RWPE2 (cell line): Measurements from ENCODE around the gene ZC3H4.
A peak's percentile ranks its signal among the peaks of the same experiment; 100 is the strongest.

Experiments used
- ATAC-seq: fragments of 200-7000 bp; cut with Tn5 transposase; 3 replicates; pipeline ENCODE4 v1.9.1; 2021; ENCODE audit warnings: low read depth
- DNase-seq: peaks from one replicate; pipeline ENCODE4 v3.0.0-alpha.2; 2020; ENCODE audit warnings: low spot score
- H3K27ac ChIP-seq: fragments of 450-650 bp; 2 replicates; pipeline ENCODE4 v1.5.1; 2017; ENCODE audit warnings: mild to moderate bottlenecking; ENCODE audit not compliant: poor library complexity, severe bottlenecking
- H3K27me3 ChIP-seq: fragments of 250-450 bp; sonication (Bioruptor Pico); 2 replicates; pipeline ENCODE4 v1.5.1; 2021; ENCODE audit warnings: mild to moderate bottlenecking, moderate library complexity; ENCODE audit not compliant: insufficient read depth, poor library complexity, severe bottlenecking
- H3K36me3 ChIP-seq: fragments of 250-450 bp; sonication (Bioruptor Pico); 2 replicates; pipeline ENCODE4 v1.5.1; 2020; ENCODE audit warnings: low read depth, mild to moderate bottlenecking, moderate library complexity
- H3K4me1 ChIP-seq: fragments of 250-450 bp; sonication (Bioruptor Pico); 2 replicates; pipeline ENCODE4 v1.5.1; 2021; ENCODE audit warnings: mild to moderate bottlenecking, moderate library complexity; ENCODE audit not compliant: insufficient read depth, poor library complexity, severe bottlenecking
- H3K4me3 ChIP-seq: fragments of 250-450 bp; sonication (Bioruptor Pico); 2 replicates; pipeline ENCODE4 v1.5.1; 2021; ENCODE audit warnings: mild to moderate bottlenecking, moderate library complexity; ENCODE audit not compliant: severe bottlenecking
- H3K9me3 ChIP-seq: fragments of 250-450 bp; sonication (Bioruptor Pico); 2 replicates; pipeline ENCODE4 v1.5.1; 2021; ENCODE audit warnings: mild to moderate bottlenecking, moderate library complexity; ENCODE audit not compliant: severe bottlenecking
- TF ChIP-seq, protein P1 (sequence below): fragments of 450-650 bp; IDR thresholded peaks from one replicate; pipeline ENCODE4 v1.5.1; 2017; ENCODE audit warnings: mild to moderate bottlenecking, moderate library complexity; ENCODE audit not compliant: poor library complexity, severe bottlenecking

ZC3H4 gene

DNA sequence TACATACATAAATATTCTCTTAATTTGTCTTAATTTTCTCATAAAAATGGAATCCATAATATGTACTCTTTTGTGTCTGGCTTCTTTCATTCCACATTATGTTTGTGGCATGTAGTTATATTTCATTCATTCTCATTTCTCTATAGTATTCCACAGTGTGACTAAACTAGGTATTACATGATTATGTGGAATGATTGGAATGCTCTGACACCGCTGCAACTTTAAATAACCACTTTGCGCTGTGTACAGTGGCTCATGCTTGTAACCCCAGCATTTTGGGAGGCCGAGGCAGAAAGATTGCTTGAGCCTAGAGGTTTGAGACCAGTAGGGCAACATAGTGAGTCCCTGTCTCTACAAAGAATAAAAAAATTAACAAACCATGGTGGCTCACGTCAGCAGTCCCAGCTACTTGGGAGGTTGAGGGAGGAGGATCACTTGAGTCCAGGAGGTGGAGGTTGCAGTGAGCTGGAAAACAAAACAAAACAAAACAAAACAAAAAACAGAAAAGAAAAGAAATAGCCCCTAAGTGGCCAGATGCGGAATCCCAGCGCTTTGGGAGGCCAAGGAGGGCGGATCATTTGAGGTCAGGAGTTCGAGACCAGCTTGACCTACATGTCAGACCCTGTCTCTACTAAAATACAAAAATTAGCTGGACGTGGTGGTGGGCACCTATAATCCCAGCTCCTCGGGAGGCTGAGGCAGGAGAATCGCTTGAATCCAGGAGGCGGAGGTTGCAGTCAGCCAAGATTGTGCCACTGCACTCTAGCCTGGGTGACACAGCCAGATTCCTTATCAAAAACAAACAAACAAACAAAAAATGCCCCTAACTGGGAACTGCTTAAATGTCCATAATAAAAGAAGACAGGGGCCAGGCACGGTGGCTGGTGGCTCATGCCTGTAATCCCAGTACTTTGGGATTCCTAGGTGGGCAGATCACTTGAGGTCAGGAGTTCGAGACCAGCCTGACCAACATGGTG, 9.1 kb upstream of the ZC3H4 start:
- Histone ChIP-seq H3K27ac (peak overlapping the region; percentile 54), H3K4me3 (no peak overlapping the region), H3K9me3 (no peaks in the 10 kb centered on the region), H3K27me3 (no peaks in the 10 kb centered on the region), H3K4me1 (peaks cover 17% of the 10 kb centered on the region), H3K36me3 (no peaks in the 10 kb centered on the region)
- ATAC-seq (peak; percentile 98), DNase-seq (no peak)
- TF ChIP-seq, protein P1, sequence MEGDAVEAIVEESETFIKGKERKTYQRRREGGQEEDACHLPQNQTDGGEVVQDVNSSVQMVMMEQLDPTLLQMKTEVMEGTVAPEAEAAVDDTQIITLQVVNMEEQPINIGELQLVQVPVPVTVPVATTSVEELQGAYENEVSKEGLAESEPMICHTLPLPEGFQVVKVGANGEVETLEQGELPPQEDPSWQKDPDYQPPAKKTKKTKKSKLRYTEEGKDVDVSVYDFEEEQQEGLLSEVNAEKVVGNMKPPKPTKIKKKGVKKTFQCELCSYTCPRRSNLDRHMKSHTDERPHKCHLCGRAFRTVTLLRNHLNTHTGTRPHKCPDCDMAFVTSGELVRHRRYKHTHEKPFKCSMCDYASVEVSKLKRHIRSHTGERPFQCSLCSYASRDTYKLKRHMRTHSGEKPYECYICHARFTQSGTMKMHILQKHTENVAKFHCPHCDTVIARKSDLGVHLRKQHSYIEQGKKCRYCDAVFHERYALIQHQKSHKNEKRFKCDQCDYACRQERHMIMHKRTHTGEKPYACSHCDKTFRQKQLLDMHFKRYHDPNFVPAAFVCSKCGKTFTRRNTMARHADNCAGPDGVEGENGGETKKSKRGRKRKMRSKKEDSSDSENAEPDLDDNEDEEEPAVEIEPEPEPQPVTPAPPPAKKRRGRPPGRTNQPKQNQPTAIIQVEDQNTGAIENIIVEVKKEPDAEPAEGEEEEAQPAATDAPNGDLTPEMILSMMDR = no peak

DNA sequence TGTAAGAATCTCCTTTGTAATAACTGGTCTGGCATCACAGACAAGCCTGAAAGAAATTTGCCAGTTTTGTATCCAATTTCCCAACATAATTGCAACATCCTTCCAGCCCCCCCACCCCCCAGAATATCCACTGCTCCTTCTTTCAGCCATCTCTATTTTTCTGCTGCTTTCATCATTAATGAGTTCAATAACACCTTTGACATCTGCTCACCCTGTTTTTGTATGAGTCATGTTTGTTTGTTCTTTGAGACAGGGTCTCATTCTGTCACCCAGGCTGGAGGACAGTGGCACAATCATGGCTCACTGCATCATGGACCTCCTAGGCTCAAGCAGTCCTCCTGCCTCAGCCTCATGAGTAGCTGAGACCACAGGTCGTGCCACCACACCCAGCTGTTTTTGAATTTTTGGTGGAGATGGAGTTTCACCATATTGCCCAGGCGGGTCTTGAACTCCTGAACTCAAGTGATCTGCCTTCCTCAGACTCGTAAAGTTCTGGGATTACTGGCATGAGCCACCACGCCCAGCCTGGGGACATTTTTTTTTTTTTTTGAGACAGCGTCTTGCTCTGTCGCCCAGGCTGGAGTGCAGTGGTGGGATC, 7.0 kb upstream of the ZC3H4 start:
- ATAC-seq = no peak
- no peaks in the 10 kb centered on the region for H3K36me3 ChIP-seq
- H3K4me1 ChIP-seq = peaks cover 16% of the 10 kb centered on the region
- TF ChIP-seq, protein P1 = no peak
- no peaks in the 10 kb centered on the region for H3K27me3 ChIP-seq
- H3K27ac ChIP-seq = no peak overlapping the region
- no peaks in the 10 kb centered on the region for H3K9me3 ChIP-seq
- no peak overlapping the region for H3K4me3 ChIP-seq
- DNase-seq = no peak

DNA sequence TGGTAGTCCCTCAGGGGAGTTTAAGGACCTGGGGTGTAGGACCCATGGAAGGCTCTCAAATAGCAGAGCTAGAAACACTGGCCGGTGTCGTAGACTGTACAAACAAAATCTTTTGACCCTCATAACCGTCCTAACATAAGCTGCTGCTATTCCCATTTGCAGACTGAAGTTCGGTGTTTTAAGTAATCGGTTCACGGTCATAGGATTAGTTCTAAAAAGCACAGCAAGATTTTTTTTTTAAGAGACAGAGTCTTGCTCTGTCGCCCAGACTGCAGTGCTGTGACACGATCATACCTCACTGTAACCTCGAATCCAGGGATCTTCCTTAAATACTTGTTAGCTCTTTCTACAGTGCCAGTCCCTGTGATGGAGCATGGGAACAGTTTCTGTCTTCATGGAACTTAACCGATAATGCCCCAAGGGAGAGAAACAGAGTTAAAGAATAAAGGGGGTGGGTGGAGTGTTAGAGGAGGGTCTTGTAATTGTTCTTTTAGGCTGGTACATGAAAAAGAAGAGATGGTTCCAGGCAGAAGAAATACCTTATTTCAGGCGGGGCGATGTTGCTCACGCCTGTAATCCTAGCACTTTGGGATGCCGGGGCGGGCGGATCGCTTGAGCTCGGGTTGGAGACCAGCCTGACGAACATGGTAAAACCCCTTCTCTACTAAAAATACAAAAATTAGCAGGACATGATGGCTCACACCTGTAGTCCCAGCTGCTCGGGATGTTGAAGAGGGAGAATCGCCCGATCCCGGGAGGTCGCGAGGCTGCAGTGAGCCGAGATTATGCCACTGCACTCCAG, 475 bp upstream of the ZC3H4 start:
- Histone ChIP-seq H3K4me3 (peak overlapping the region; percentile 65), H3K9me3 (no peaks in the 10 kb centered on the region), H3K36me3 (peaks cover 18% of the 10 kb centered on the region), H3K27me3 (no peaks in the 10 kb centered on the region), H3K4me1 (peaks cover 13% of the 10 kb centered on the region), H3K27ac (peak overlapping the region; percentile 94)
- TF ChIP-seq, protein P1 = no peak
- no peak for ATAC-seq
- DNase-seq = no peak

DNA sequence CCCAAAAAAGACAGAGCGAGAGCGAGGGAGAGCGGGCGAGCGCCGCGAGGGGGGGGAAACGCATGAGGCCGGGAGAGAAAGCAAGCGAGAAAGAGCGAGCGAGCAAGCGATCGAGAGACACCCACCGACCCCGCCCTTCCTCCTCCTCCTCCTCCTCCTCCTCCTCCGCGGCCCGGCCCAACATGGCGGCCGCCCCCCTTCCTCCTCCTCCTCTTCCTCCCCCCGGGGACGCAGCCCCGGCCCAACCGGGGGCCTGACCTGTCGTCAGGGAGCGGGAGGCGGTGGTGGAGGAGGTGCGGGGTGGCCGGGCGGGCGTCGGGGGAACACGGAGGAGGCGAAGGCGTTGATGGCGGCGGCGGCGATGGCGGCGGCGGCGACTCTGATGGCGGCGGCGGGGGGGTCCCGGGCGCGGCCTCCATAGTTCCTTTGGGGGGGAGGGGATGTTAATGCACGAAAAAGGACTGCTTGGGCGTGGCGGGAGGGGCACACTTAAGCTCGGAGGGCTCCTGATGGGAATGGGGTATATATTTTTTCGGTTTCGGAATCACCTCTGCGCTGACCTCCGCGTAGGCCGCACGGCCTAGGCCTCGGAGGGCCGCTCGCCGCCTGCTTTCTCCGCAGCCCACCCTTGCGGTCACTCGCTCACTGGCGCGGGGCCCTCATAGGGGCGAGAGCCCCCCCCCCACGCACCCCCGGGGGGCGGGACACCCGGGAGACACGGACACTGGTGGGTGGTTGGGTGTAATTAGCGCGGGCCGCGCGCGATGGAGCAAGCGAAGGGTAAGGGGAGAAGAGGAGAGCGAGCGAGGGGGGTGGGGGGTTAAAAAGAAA, 1.2 kb downstream of the ZC3H4 start:
- peak; percentile 10 for ATAC-seq

More for the DNA sequence above, 1.2 kb downstream of the ZC3H4 start:
- peak; percentile 86 for DNase-seq
- peak overlapping the region; percentile 65 for H3K4me3 ChIP-seq
- peaks cover 28% of the 10 kb centered on the region for H3K4me1 ChIP-seq
- no peaks in the 10 kb centered on the region for H3K27me3 ChIP-seq
- peaks cover 18% of the 10 kb centered on the region for H3K36me3 ChIP-seq
- peak overlapping the region; percentile 94 for H3K27ac ChIP-seq
- no peaks in the 10 kb centered on the region for H3K9me3 ChIP-seq
- TF ChIP-seq, protein P1 = no peak
